Esophagus muscularis mucosa (tissue), 4 donors: ENCODE results near the gene THSD7A. TPM values are rescaled to one million over a fixed set of nuclear protein-coding genes. Genes with fewer than 3 reads are reported as not detected.

Experiments used
- DNase-seq: peaks from one replicate; pipeline ENCODE4 v3.0.0-alpha.2; 2017; ENCODE audit errors: extremely low spot score
- H3K27ac ChIP-seq, 4 donors: fragments of 200-600 bp; sonication (generic); replicated peaks in 1 of 4; 1 replicate in 3 of 4; 2 replicates in 1 of 4; pipeline ENCODE4 v1.5.1; 2016 to 2019; ENCODE audit warnings: mild to moderate bottlenecking in 1 of 4
- H3K27me3 ChIP-seq, 4 donors: fragments of 200-600 bp; sonication (generic); one replicate each; pipeline versions ENCODE4 v1.5.1 to v1.6.0; 2016 to 2019
- H3K36me3 ChIP-seq, 4 donors: fragments of 200-600 bp; sonication (generic); one replicate each; pipeline ENCODE4 v1.5.1; 2016 to 2019
- H3K4me1 ChIP-seq, 4 donors: fragments of 200-600 bp; sonication (generic); one replicate each; pipeline ENCODE4 v1.5.1; 2016 to 2019
- H3K4me3 ChIP-seq, 4 donors: fragments of 200-600 bp; sonication (generic); 1 replicate in 2 of 4; 2 replicates in 2 of 4; pipeline ENCODE4 v1.5.1; 2016 to 2019; ENCODE audit warnings: mild to moderate bottlenecking in 4 of 4, moderate library complexity in 1 of 4
- H3K9me3 ChIP-seq, 4 donors: fragments of 200-600 bp; sonication (generic); 1 replicate in 3 of 4; 2 replicates in 1 of 4; pipeline ENCODE4 v1.5.1; 2016 to 2019
- EP300 ChIP-seq: sonication (generic); formaldehyde crosslinking; IDR thresholded peaks from one replicate; pipeline ENCODE4 v1.6.1; 2017; ENCODE audit warnings: antibody characterized with exemption
- POLR2A ChIP-seq: fragments of 450-650 bp; IDR thresholded peaks from one replicate; pipeline ENCODE4 v1.6.1; 2017; ENCODE audit warnings: antibody characterized with exemption, moderate library complexity, mild to moderate bottlenecking, low read depth
- POLR2AphosphoS5 ChIP-seq, 2 donors: sonication (generic); formaldehyde crosslinking; IDR thresholded peaks; one replicate each; pipeline ENCODE4 v1.6.1; 2017; ENCODE audit warnings: antibody characterized with exemption in 2 of 2
- WGBS: methylation state at CpG from one replicate; pipeline ENCODE4 v1.1.5; 2018; 5-methylcytosine and 5-hydroxymethylcytosine counted together
- intact Hi-C: fragments of 100-400 bp; cut with DNase I; formaldehyde crosslinking; loops from one replicate; pipeline ENCODE4 v1.15.1; 2023
- total RNA-seq, 4 donors: library from RNA; depleted of rRNA; stranded (reverse); fragments of >200 nt; gene quantifications; one replicate each; pipeline versions ENCODE4 v1.1.0 to v1.2.1, GENCODE V29; 2016
- TF ChIP-seq, protein P1 (sequence below), 3 experiments: fragments of 200-600 bp in 2 of 3; fragments of 450-650 bp in 1 of 3; sonication (generic) in 2 of 3; IDR thresholded peaks; one replicate each; pipeline ENCODE4 v1.5.1; 2017 to 2019; ENCODE audit warnings: antibody characterized with exemption in 3 of 3, mild to moderate bottlenecking in 2 of 3, moderate library complexity in 1 of 3

THSD7A gene
- total RNA-seq, 4 donors from 2014 or later = 1.2 to 3.8 (median 2.8) TPM

DNA sequence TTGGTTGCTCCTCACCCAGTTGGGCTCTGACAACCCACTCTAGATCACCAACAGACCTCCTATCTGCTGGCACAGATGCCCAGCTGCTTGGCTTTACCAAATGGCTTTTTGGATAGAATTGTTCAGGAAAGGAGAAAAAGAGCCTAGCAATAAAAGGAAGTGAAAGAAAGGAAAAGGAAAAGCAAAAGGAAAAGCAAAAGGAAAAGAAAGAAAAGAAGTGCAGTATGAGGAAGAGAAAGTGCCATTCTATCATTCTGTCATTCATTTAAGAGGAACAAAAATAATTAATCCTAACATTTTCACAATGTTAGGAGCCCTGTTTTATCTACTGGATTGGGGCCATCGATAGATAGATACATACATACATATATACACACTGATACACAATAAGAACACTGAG, 353.6 kb downstream of the THSD7A start:
- Histone ChIP-seq H3K9me3 (no peaks in the 10 kb centered on the region), H3K27ac (no peak overlapping the region), H3K27me3 (no peaks in the 10 kb centered on the region), H3K4me3 (no peak overlapping the region), H3K4me1 (no peaks in the 10 kb centered on the region), H3K36me3 (no peaks in the 10 kb centered on the region)
- intact Hi-C loops = no loop called here
- no peak for DNase-seq
- WGBS = 87% methylated on average over 1 of the region's 1 CpG
- no peak for TF ChIP-seq POLR2AphosphoS5 (IDR thresholded peaks at IDR 0.05)
- TF ChIP-seq POLR2A = no peak
- no peak for TF ChIP-seq EP300
- TF ChIP-seq, protein P1, sequence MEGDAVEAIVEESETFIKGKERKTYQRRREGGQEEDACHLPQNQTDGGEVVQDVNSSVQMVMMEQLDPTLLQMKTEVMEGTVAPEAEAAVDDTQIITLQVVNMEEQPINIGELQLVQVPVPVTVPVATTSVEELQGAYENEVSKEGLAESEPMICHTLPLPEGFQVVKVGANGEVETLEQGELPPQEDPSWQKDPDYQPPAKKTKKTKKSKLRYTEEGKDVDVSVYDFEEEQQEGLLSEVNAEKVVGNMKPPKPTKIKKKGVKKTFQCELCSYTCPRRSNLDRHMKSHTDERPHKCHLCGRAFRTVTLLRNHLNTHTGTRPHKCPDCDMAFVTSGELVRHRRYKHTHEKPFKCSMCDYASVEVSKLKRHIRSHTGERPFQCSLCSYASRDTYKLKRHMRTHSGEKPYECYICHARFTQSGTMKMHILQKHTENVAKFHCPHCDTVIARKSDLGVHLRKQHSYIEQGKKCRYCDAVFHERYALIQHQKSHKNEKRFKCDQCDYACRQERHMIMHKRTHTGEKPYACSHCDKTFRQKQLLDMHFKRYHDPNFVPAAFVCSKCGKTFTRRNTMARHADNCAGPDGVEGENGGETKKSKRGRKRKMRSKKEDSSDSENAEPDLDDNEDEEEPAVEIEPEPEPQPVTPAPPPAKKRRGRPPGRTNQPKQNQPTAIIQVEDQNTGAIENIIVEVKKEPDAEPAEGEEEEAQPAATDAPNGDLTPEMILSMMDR (IDR thresholded peaks at IDR 0.05) = no peak

GRCh38 chr7:11474902-11475585, 357.0 kb downstream of the THSD7A start:
- H3K4me1 ChIP-seq = no peaks in the 10 kb centered on the region
- H3K9me3 ChIP-seq = no peaks in the 10 kb centered on the region
- H3K36me3 ChIP-seq = no peaks in the 10 kb centered on the region
- no peak for DNase-seq
- 79% methylated on average over 6 of the region's 6 CpGs for WGBS
- TF ChIP-seq POLR2A (no peak), POLR2AphosphoS5 (IDR thresholded peaks at IDR 0.05) (no peak), EP300 (no peak)
- TF ChIP-seq, protein P1 (IDR thresholded peaks at IDR 0.05) = no peak
- no peak overlapping the region for H3K4me3 ChIP-seq
- H3K27ac ChIP-seq = no peak overlapping the region
- no peaks in the 10 kb centered on the region for H3K27me3 ChIP-seq
- intact Hi-C loops = no loop called here

DNA sequence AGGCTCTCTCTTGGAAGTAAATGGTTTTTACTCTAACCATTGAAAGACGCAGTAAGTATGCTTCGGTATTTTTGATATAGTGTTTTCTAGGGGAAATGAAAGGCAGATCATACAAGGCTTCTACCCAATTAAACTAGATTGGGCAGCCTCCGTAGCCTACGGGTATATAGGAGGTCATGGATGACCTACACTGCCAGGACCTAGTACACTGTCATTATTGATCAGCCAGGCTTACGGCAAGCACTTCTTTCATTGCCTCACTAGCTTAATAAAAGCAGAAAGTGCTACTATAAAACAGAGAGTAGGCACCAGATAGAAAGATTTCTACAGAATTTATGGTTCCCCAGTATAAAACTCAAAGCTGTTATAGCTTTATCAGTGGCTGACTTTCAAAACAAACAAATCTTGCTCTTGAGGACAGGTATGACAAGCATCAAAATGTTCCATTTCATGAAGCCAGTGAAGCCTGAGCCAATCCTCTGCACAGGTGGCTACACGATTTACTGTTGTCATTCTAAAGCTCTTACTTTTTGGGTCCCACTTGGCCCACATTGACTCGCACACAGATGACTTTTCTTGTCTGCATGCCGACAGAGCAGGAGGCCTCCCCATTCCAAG, 358.1 kb downstream of the THSD7A start:
- H3K4me3 ChIP-seq = no peak overlapping the region
- H3K4me1 ChIP-seq = no peaks in the 10 kb centered on the region
- WGBS = 94% methylated on average over 8 of the region's 8 CpGs
- no peak for TF ChIP-seq POLR2A
- TF ChIP-seq, protein P1 (IDR thresholded peaks at IDR 0.05) = no peak
- no peak for TF ChIP-seq POLR2AphosphoS5 (IDR thresholded peaks at IDR 0.05)
- no peak for TF ChIP-seq EP300
- H3K9me3 ChIP-seq = no peaks in the 10 kb centered on the region
- no peaks in the 10 kb centered on the region for H3K27me3 ChIP-seq
- intact Hi-C loops = no loop called here
- no peak for DNase-seq
- H3K36me3 ChIP-seq = no peaks in the 10 kb centered on the region
- no peak overlapping the region for H3K27ac ChIP-seq

GRCh38 chr7:11473220-11473619, 358.8 kb downstream of the THSD7A start:
- intact Hi-C loops = no loop called here
- H3K27ac ChIP-seq = no peak overlapping the region
- 89% methylated on average over 2 of the region's 2 CpGs for WGBS

More at GRCh38 chr7:11473220-11473619, 358.8 kb downstream of the THSD7A start:
- no peak overlapping the region for H3K4me3 ChIP-seq
- no peaks in the 10 kb centered on the region for H3K27me3 ChIP-seq
- TF ChIP-seq, protein P1 (IDR thresholded peaks at IDR 0.05) = no peak
- TF ChIP-seq POLR2AphosphoS5 (IDR thresholded peaks at IDR 0.05) (no peak), EP300 (no peak), POLR2A (no peak)
- no peaks in the 10 kb centered on the region for H3K4me1 ChIP-seq
- H3K36me3 ChIP-seq = no peaks in the 10 kb centered on the region
- H3K9me3 ChIP-seq = no peaks in the 10 kb centered on the region
- no peak for DNase-seq
